DMS153 treated with DMSO at 0.1 percent for 48 hours (cell line): Measurements from ENCODE around the gene ANKRD39.

Experiments used
- DNase-seq: peaks from one replicate; lab custom pipeline; 2025; ENCODE audit not compliant: unreplicated experiment; lab: John Stamatoyannopoulos, UW

The ANKRD39 gene

DNA sequence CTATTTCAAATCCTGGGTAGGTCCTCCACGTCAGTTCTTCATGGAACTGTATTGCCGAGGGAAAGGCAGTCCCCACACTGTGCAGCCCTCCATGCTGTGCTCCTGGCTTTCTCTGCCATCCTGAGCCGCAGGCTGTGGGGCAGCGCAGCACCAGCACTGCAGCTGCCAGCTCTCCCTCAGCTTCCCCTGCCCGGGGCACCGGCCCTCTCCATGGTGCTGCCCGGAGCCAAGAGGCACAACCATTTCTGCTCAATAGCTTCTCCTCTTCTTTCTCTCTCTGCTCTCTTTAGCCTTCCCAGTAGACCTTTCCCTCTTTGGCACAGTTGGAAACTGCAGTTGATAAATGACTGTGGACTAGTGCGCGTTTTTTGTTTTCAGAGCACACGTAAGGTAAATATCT lies 26.1 kb downstream of the ANKRD39 start:
- no peak for DNase-seq

DNA sequence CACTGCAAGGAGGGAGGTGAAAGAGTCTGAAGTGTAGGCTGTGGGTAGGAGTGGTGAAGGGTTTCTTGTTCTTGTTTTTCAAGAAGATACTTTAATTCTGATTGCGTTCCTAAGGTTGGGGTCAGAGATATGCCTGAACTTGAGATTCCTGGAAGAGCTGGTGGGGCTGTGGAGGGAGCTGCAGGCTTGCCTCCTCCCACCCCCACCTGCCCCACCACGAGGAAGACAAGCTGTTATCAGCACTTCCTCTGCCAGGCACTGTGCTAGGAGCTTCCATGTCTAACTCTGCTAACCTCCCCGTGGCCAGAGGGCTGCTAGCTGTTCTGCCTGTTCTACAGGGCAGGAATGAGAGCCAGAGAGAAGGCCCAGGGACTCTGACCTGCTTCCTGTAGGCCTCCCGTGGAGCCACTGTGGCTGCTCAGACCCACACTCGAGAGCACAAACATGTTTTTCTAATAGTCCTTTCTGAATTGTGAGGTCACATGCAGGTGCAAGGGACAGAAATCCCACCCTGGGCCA lies 27.7 kb downstream of the ANKRD39 start:
- no peak for DNase-seq

GRCh38 chr2:96828874-96829273 lies 28.9 kb downstream of the ANKRD39 start:
- no peak for DNase-seq

- no peak for DNase-seq
Observed at GRCh38 chr2:96828436-96828835, 29.4 kb downstream of the ANKRD39 start.

- no peak for DNase-seq
Observed at GRCh38 chr2:96826546-96827278, 31.1 kb downstream of the ANKRD39 start.

- no peak for DNase-seq
Observed at GRCh38 chr2:96825057-96825456, 32.8 kb downstream of the ANKRD39 start.

DNA sequence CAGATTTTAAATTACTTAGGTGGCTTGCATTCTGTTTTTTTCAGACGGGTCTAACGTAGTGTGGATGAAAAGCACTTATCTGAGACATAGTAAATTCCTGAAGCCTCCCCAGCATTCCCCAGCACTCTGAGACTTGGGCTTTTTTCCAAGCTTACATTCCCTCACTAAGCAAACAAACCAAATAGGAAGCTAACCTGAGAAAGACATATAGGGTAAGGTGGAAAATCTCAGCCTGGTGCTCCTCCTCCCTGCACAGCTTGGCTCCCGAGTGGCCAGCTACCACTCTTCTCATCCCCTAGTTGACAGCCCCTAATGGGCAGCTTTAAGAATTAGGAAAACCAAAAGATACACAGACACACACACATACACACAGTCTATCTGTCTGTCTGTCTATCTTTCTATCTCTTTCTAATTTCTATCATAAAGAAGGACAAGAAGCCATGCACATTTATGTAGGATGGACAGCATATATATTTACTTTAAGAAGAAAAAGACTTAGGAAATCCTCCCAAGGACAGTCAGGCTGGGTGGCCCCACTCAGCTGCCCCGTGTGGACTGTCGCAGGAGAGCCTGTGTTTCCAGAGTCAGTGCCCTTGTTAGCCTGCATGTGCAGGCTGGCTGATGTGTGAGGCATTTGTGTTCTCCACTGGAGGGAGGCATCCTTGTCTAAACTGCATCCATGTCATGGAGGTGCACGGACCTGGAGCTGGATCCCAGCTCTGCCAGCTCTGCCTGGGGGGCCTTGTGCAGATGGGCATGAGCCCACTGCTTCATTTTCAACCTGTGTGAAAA lies 33.5 kb downstream of the ANKRD39 start:
- no peak for DNase-seq

GRCh38 chr2:96823198-96823597 lies 34.6 kb downstream of the ANKRD39 start:
- no peak for DNase-seq

DNA sequence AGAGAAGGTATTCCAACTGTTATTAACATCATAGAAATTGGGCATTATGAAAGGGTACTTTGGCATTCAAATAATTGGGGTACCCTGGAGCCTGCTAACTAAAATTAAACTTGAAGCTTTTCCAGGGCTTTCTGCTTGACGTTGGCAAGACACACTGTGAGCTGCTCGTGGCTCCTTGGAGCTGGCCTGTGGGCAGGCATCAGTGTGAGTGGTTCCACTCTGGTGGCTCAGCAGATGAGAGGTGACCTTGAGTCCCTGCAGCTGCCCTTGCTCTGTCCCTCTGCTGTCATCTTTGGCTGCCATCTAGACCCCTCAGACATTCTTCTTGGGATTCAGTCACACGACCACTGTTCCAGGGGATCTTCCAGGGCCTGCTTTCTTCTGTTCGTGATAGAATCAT lies 35.0 kb downstream of the ANKRD39 start:
- DNase-seq, result no peak

- no peak for DNase-seq
Observed at GRCh38 chr2:96821113-96821675, 36.6 kb downstream of the ANKRD39 start.

DNA sequence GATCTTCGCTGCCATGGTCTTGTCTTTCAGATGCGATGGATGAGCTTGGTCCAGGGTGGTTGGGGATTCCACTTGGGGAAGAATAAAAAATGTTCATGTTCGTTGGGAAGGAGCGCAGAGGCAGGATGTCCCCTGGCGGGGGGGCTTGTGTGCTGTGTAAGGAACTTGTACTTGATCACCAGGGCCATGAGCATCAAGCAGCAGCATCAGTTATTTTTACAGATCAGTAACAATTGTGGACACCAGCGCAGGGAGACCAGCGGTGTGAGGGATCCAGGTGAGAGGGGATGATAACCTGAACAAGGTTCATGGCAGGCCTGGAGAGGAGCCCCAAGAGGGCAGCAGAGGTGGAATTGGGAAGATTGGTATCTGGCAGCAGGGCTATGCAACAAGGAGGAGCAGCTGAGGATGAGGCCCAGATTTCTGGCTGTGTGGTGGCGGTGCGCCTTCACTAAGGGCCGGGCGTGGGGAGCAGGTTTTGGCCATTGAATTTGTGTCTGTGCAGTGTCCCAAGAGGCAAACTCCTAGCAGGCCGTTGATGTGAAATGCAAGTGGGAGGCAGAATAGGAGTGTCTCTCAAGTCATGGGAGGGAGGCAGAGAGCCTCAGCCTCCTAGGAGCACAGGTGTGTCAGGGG lies 37.8 kb downstream of the ANKRD39 start:
- no peak for DNase-seq

DNA sequence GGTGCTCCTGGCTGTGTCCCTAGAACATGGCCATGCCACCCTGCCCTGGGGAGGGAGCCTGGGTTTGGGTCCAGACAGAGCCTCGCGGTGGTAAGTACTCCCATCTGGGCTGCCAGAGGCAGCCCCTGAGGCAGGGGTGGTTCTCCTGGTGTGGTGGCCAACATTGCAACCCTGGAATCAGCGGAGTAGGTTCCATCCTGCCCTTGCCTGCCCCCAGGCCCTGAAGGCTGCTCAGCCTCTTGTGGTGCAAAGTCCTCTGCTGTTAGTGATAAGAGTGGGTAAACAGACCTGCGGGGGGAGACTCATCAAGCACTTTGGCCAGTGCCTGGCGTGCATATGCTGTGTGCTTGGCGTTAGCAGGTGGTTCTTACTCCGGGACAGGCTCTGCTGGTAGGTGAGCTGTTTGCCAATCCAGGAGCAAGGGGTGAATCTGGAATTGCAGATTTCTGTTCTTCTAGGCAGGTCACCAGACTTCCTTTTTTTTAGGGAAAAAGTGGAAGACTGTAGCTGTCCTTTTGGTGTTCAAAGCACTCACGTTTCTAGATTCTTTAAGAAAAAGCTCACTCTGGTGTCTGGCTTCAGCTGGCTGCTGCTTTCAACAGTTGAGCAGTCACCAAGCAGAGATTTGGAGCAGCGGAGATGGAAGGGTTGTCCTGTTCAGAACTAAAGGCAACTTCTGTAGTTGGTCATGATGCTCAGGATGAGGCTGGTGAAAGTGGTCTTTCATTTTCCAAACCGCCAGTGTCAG lies 38.5 kb downstream of the ANKRD39 start:
- DNase-seq, result no peak

- no peak for DNase-seq
Observed at GRCh38 chr2:96817882-96818281, 39.9 kb downstream of the ANKRD39 start.

DNA sequence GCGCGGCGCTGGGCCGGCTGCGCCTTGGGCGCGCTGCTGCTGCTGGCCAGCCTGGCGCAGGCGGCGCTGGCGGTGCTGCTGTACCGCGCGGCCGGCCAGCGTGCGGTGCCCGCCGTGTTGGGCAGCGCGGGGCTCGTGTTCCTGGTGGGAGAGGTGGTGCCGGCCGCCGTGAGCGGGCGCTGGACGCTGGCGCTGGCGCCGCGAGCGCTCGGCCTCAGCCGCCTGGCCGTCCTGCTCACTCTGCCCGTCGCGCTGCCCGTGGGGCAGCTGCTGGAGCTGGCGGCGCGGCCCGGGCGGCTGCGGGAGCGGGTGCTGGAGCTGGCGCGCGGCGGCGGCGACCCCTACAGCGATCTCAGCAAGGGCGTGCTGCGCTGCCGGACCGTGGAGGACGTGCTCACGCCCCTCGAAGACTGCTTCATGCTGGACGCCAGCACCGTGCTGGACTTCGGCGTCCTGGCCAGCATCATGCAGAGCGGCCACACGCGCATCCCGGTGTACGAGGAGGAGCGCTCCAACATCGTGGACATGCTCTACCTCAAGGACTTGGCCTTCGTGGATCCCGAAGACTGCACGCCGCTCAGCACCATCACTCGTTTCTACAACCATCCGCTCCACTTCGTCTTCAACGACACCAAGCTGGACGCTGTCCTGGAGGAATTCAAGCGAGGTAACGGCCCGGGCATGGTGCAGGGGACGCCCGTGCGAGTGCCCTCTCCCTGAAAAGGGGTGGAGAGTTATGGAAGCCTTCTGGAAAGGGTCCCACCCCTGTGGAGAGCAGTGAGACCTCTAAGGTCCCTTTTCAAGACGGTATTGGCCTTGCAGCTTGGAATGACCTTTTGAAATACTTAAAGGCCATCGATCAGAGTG lies 40.7 kb downstream of the ANKRD39 start:
- no peak for DNase-seq

DNA sequence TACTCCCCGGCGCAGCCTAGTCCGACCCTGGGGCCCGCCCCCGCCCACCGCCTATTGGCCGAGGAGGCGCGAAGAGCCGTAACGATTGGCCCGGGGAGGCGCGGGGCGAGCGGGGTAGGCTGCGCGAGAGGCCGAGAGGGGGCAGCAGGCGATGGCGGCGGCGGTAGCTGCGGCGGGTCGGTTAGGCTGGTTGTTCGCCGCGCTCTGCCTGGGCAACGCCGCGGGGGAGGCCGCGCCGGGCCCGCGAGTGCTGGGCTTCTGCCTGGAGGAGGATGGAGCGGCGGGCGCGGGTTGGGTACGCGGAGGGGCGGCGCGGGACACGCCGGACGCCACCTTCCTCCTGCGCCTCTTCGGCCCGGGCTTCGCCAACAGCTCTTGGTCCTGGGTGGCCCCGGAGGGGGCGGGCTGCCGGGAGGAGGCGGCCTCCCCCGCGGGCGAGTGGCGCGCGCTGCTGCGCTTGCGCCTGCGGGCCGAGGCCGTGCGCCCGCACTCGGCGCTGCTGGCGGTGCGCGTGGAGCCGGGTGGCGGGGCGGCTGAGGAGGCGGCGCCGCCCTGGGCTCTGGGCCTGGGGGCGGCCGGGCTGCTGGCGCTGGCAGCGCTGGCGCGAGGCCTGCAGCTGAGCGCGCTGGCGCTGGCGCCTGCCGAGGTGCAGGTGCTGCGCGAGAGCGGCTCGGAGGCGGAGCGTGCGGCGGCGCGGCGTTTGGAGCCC lies 41.5 kb downstream of the ANKRD39 start, which contains the start of gene CNNM3:
CNNM3 (plus strand) TSS at position 142 of the 709 bp plus-strand sequence; CDS start at position 152, 10 bp downstream.
- DNase-seq, result peak; percentile 82

- DNase-seq, result peak; percentile 58
Observed at GRCh38 chr2:96815326-96816126, 42.3 kb downstream of the ANKRD39 start.

- DNase-seq, result no peak
Observed at GRCh38 chr2:96813656-96814055, 44.2 kb downstream of the ANKRD39 start.

DNA sequence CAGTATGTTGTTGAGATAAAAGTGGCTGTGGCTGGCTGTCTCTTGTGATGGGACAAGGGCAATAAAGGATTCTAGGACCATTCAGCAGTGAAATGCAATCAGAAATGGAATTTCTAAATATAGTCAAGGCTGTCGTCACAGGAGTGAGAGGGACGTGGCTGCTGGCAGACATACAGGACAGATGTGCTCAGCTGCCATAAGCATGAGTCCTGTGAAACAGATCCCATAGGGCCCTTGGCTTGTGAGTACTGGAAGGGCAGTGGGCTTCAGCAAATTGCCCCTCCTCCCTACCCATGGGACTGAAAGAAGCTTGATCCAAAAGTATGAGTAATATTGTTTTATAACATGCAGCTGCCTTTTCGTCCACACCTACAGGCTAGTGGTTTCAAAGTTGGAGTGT lies 45.9 kb downstream of the ANKRD39 start:
- DNase-seq, result no peak
